ENCODE measurements around the gene AGL. TPM values are rescaled to one million over a fixed set of nuclear protein-coding genes. Genes with fewer than 3 reads are reported as not detected.
A peak's percentile ranks its signal among the peaks of the same experiment; 100 is the strongest.

AGL gene
- total RNA-seq, 2 experiments from 2014 or later, result 12.2 to 20.6 TPM

- CTCF ChIA-PET (ENCODE audit: unreplicated experiment), result no interaction called here
- peak overlapping the region; percentile 91 for H3K4me2 ChIP-seq (ENCODE audit: low read length)
- BruUV-seq (replicated peaks), result TSS peak; percentile 81
- H3K9me2 ChIP-seq (ENCODE audit: insufficient read depth, low read length), result no peaks in the 10 kb centered on the region
- H3K36me3 ChIP-seq (ENCODE audit: insufficient read depth, low read length), result peaks cover 22% of the 10 kb centered on the region
- peaks cover 30% of the 10 kb centered on the region for H3K4me1 ChIP-seq (ENCODE audit: insufficient read depth, low read length, poor library complexity, severe bottlenecking)
- H2AFZ ChIP-seq (ENCODE audit: low read length), result peak overlapping the region; percentile 80
- TF ChIP-seq CTCF (conservative IDR thresholded peaks at IDR 0.05; ENCODE audit: low read length) (no peak), EZH2phosphoT487 (IDR thresholded peaks at IDR 0.05; ENCODE audit: borderline replicate concordance, low read depth, low read length) (no peak)
- peaks cover 20% of the 10 kb centered on the region; the same call in 1 of the 2 replicates for H3K79me2 ChIP-seq (ENCODE audit: insufficient read depth, low read depth, low read length)
- peak overlapping the region; percentile 81 for H3K4me3 ChIP-seq (ENCODE audit: low read depth, low read length, poor library complexity, severe bottlenecking)
- H3K9me3 ChIP-seq (ENCODE audit: low read length), result no peaks in the 10 kb centered on the region
- DNase-seq (ENCODE audit: low spot score), result peak; percentile 16
- POLR2A ChIA-PET, result interaction anchor here (0.6 to 2.5 kb wide), 7 partner anchors 9 to 605 kb away, joined by 3 to 8 read pairs (median 3); no protein-coding TSS in a partner anchor
- H3K27ac ChIP-seq (ENCODE audit: low read depth, low read length, poor library complexity, severe bottlenecking), result peak overlapping the region; percentile 56
- intact Hi-C loops (cut with micrococcal nuclease; ENCODE audit: unreplicated experiment), result loop anchor here (1.0 to 2.0 kb wide), 2 partner anchors 120 to 502 kb away; partner anchors contain the start of gene CDC14A
- no peaks in the 10 kb centered on the region; the same call in 1 of the 2 replicates for H4K20me1 ChIP-seq (ENCODE audit: insufficient read depth, low read length)
Measured at GRCh38 chr1:99850459-99851291, 514 bp downstream of the AGL start.

GRCh38 chr1:99851850-99852454 is 1.8 kb downstream of the AGL start:
- intact Hi-C loops (cut with micrococcal nuclease; ENCODE audit: unreplicated experiment), result loop anchor here (2.0 kb wide), 1 partner anchor 501 kb away; the partner anchor contains the start of gene CDC14A
- CTCF ChIA-PET (ENCODE audit: unreplicated experiment), result no interaction called here

More at GRCh38 chr1:99851850-99852454, 1.8 kb downstream of the AGL start:
- Histone ChIP-seq H2AFZ (ENCODE audit: low read length) (no peak overlapping the region), H4K20me1 (ENCODE audit: insufficient read depth, low read length) (no peaks in the 10 kb centered on the region; the same call in 1 of the 2 replicates), H3K36me3 (ENCODE audit: insufficient read depth, low read length) (peaks cover 26% of the 10 kb centered on the region), H3K9me3 (ENCODE audit: low read length) (no peaks in the 10 kb centered on the region), H3K4me2 (ENCODE audit: low read length) (peak overlapping the region; percentile 91), H3K4me3 (ENCODE audit: low read depth, low read length, poor library complexity, severe bottlenecking) (peak overlapping the region; percentile 81), H3K4me1 (ENCODE audit: insufficient read depth, low read length, poor library complexity, severe bottlenecking) (peaks cover 30% of the 10 kb centered on the region), H3K9me2 (ENCODE audit: insufficient read depth, low read length) (no peaks in the 10 kb centered on the region), H3K79me2 (ENCODE audit: insufficient read depth, low read depth, low read length) (peaks cover 20% of the 10 kb centered on the region; the same call in 1 of the 2 replicates), H3K27ac (ENCODE audit: low read depth, low read length, poor library complexity, severe bottlenecking) (no peak overlapping the region)
- POLR2A ChIA-PET, result interaction anchor here (0.6 to 1.3 kb wide), 7 partner anchors 9 to 604 kb away, joined by 3 to 5 read pairs (median 4); partner anchors contain the start of gene SLC35A3
- BruUV-seq (replicated peaks), result no TSS peak
- TF ChIP-seq CTCF (conservative IDR thresholded peaks at IDR 0.05; ENCODE audit: low read length) (no peak), EZH2phosphoT487 (IDR thresholded peaks at IDR 0.05; ENCODE audit: borderline replicate concordance, low read depth, low read length) (no peak)
- DNase-seq (ENCODE audit: low spot score), result no peak

All from OCI-LY7 (cell line).